GM12878 (cell line): Measurements from ENCODE around the gene CCNA2. TPM values are rescaled to one million over a fixed set of nuclear protein-coding genes. Genes with fewer than 3 reads are reported as not detected.

Experiments
- CBFB ChIP-seq: IDR thresholded peaks from 2 replicates; pipeline ENCODE4 v1.6.1; 2016; ENCODE audit warnings: antibody characterized with exemption, low read depth
- CHD2 ChIP-seq: IDR thresholded peaks from 2 replicates; pipeline ENCODE4 v1.6.1; 2011; ENCODE audit warnings: low read depth, low read length, improper control_type of control experiment, borderline replicate concordance
- FOS ChIP-seq: IDR thresholded peaks from 3 replicates; pipeline ENCODE4 v1.6.1; 2011; ENCODE audit warnings: borderline replicate concordance; ENCODE audit not compliant: insufficient read length; ENCODE audit errors: extremely low read depth
- HCFC1 ChIP-seq: fragments of 150-350 bp; IDR thresholded peaks from 2 replicates; pipeline ENCODE4 v1.6.1; 2014; ENCODE audit warnings: low read length
- IRF4 ChIP-seq: IDR thresholded peaks from 2 replicates; pipeline ENCODE4 v1.6.1; 2011; ENCODE audit warnings: low read depth, low read length
- MXI1 ChIP-seq: fragments of 150-350 bp; IDR thresholded peaks from 2 replicates; pipeline ENCODE4 v1.6.1; 2011; ENCODE audit warnings: low read depth, mild to moderate bottlenecking, inconsistent platforms, low read length, improper control_type of control experiment
- NFIC ChIP-seq: IDR thresholded peaks from 2 replicates; pipeline ENCODE4 v1.6.1; 2012; ENCODE audit warnings: low read depth, mild to moderate bottlenecking, inconsistent platforms, low read length, moderate library complexity
- PML ChIP-seq: IDR thresholded peaks from 2 replicates; pipeline ENCODE4 v1.6.1; 2012; ENCODE audit warnings: low read length, inconsistent platforms
- POLR2AphosphoS5 ChIP-seq: IDR thresholded peaks from 2 replicates; pipeline ENCODE4 v1.6.1; 2011; ENCODE audit warnings: mild to moderate bottlenecking, low read length, inconsistent platforms
- RAD51 ChIP-seq: fragments of 450-650 bp; IDR thresholded peaks from 2 replicates; pipeline ENCODE4 v1.6.1; 2016; ENCODE audit warnings: moderate library complexity, mild to moderate bottlenecking, inconsistent platforms
- SP1 ChIP-seq: IDR thresholded peaks from one replicate; pipeline ENCODE4 v1.6.1; 2011; ENCODE audit warnings: low read depth, low read length
- SREBF1 ChIP-seq: IDR thresholded peaks from 2 replicates; pipeline ENCODE4 v1.6.1; 2012; ENCODE audit warnings: mild to moderate bottlenecking, low read length
- YY1 ChIP-seq: IDR thresholded peaks from 2 replicates; pipeline ENCODE4 v1.6.1; 2011; ENCODE audit warnings: low read depth, mild to moderate bottlenecking, low read length
- ZNF217 ChIP-seq: fragments of 450-650 bp; IDR thresholded peaks from 2 replicates; pipeline ENCODE4 v1.6.1; 2017; ENCODE audit warnings: antibody characterized with exemption, mild to moderate bottlenecking
- ZNF274 ChIP-seq: IDR thresholded peaks from one replicate; pipeline ENCODE4 v1.8.0; 2011; ENCODE audit not compliant: insufficient read length, insufficient read depth
- polyA plus RNA-seq, 11 experiments: library from polyadenylated mRNA; depleted of rRNA in 4 of 11; unstranded in 6 of 11; stranded (reverse) in 5 of 11; fragments of >200 nt; fragmentation: Nextera tagmentation in 4 of 11; fragmentation: Illumina TruSeq in 1 of 11; extraction: Ambion mirVana in 4 of 11; extraction: Trizol in 1 of 11; gene quantifications; 1 replicate in 1 of 11; 2 replicates in 10 of 11; pipeline versions ENCODE4 v1.2.1 to v1.2.3, GENCODE V29; 2011 to 2016; ENCODE audit warnings: inconsistent platforms in 2 of 11, missing spikeins in 2 of 11, low read depth in 1 of 11
- total RNA-seq, 4 experiments: library from RNA; depleted of rRNA in 3 of 4; stranded (reverse); fragments of >200 nt in 3 of 4; fragmentation: Illumina TruSeq in 1 of 4; extraction: Trizol in 1 of 4; gene quantifications; 2 replicates each; pipeline versions ENCODE4 v1.2.1 to v1.2.3, GENCODE V29; 2013 to 2021
- TF ChIP-seq, protein P1 (sequence below): IDR thresholded peaks from 2 replicates; pipeline ENCODE4 v1.6.1; 2012; ENCODE audit warnings: mild to moderate bottlenecking, low read depth, low read length
- TF ChIP-seq, protein P2 (sequence below), 3 experiments: IDR thresholded peaks in 2 of 3; conservative IDR thresholded peaks in 1 of 3; 2 replicates each; pipeline ENCODE4 v1.5.1; 2011; ENCODE audit warnings: low read depth in 3 of 3, low read length in 3 of 3, mild to moderate bottlenecking in 3 of 3, control low read depth in 2 of 3, moderate library complexity in 2 of 3, inconsistent platforms in 1 of 3, mixed read lengths in 1 of 3; ENCODE audit not compliant: control insufficient read depth in 2 of 3, insufficient read depth in 1 of 3; ENCODE audit errors: extremely low read depth in 1 of 3
- TF ChIP-seq, protein P3 (sequence below): fragments of 450-650 bp; IDR thresholded peaks from 2 replicates; pipeline ENCODE4 v1.6.1; 2018; ENCODE audit warnings: borderline replicate concordance, mild to moderate bottlenecking; ENCODE audit not compliant: partially characterized antibody
- TF ChIP-seq, protein P4 (sequence below): IDR thresholded peaks from 2 replicates; pipeline ENCODE4 v1.6.1; 2012; ENCODE audit warnings: low read depth, low read length, improper control_type of control experiment
- TF ChIP-seq, protein P5 (sequence below): fragments of 450-650 bp; IDR thresholded peaks from 2 replicates; pipeline ENCODE4 v1.6.1; 2016; ENCODE audit warnings: mild to moderate bottlenecking

CCNA2 gene
- total and polyA plus RNA-seq, 10 of the 15 experiments (the other 5 are each of a cell fraction or from before 2014, with no cell fraction given): 21.8 to 153 (median 94.5) TPM

DNA sequence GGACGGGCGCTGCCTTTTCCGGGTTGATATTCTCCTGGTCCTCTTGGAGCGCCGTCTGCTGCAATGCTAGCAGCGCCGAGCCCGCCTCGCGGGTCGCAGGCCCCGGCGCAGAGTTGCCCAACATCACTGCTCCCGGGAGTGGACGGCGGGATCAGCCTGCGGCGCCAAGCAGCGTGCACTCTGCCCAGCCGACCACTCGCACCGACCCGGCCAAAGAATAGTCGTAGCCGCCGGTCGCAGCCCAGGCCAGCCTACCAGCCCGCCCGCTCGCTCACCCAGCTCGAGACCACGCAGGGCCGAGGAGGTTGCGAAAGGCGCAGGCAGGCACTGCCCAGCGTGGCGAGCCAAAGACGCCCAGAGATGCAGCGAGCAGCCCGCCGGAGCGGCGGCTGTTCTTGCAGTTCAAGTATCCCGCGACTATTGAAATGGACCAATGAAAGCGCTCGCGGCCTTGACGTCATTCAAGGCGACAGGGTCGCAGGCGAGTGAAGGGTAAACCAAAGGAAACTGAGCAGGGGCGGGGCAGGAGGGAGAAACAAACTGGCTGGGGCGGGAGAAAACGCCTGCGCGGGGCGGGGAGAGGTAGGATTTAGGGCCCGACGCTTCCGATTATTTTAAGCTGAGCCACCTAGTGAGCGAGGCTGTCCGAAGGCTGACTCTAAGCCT lies at the start of gene CCNA2 (continued):
- TF ChIP-seq, protein P1, sequence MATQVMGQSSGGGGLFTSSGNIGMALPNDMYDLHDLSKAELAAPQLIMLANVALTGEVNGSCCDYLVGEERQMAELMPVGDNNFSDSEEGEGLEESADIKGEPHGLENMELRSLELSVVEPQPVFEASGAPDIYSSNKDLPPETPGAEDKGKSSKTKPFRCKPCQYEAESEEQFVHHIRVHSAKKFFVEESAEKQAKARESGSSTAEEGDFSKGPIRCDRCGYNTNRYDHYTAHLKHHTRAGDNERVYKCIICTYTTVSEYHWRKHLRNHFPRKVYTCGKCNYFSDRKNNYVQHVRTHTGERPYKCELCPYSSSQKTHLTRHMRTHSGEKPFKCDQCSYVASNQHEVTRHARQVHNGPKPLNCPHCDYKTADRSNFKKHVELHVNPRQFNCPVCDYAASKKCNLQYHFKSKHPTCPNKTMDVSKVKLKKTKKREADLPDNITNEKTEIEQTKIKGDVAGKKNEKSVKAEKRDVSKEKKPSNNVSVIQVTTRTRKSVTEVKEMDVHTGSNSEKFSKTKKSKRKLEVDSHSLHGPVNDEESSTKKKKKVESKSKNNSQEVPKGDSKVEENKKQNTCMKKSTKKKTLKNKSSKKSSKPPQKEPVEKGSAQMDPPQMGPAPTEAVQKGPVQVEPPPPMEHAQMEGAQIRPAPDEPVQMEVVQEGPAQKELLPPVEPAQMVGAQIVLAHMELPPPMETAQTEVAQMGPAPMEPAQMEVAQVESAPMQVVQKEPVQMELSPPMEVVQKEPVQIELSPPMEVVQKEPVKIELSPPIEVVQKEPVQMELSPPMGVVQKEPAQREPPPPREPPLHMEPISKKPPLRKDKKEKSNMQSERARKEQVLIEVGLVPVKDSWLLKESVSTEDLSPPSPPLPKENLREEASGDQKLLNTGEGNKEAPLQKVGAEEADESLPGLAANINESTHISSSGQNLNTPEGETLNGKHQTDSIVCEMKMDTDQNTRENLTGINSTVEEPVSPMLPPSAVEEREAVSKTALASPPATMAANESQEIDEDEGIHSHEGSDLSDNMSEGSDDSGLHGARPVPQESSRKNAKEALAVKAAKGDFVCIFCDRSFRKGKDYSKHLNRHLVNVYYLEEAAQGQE: 0 out of 2 replicates have a peak, but pooled peaks have one; percentile 8
- TF ChIP-seq NFIC: 0 out of 2 replicates have a peak, but pooled peaks have one; percentile 14
- no peak for TF ChIP-seq SREBF1
- TF ChIP-seq RAD51: no peak
- TF ChIP-seq IRF4: no peak
- TF ChIP-seq, protein P2, sequence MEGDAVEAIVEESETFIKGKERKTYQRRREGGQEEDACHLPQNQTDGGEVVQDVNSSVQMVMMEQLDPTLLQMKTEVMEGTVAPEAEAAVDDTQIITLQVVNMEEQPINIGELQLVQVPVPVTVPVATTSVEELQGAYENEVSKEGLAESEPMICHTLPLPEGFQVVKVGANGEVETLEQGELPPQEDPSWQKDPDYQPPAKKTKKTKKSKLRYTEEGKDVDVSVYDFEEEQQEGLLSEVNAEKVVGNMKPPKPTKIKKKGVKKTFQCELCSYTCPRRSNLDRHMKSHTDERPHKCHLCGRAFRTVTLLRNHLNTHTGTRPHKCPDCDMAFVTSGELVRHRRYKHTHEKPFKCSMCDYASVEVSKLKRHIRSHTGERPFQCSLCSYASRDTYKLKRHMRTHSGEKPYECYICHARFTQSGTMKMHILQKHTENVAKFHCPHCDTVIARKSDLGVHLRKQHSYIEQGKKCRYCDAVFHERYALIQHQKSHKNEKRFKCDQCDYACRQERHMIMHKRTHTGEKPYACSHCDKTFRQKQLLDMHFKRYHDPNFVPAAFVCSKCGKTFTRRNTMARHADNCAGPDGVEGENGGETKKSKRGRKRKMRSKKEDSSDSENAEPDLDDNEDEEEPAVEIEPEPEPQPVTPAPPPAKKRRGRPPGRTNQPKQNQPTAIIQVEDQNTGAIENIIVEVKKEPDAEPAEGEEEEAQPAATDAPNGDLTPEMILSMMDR (IDR thresholded peaks at IDR 0.05 in 2 of 3, conservative IDR thresholded peaks at IDR 0.05 in 1 of 3; ENCODE audit: control insufficient read depth in 2 of 3, extremely low read depth in 1 of 3, insufficient read depth in 1 of 3, low read depth in 3 of 3, low read length in 3 of 3): peak in 1 of 3 experiments; percentile 4; a peak in 1 of 6 replicates
- TF ChIP-seq, protein P3, sequence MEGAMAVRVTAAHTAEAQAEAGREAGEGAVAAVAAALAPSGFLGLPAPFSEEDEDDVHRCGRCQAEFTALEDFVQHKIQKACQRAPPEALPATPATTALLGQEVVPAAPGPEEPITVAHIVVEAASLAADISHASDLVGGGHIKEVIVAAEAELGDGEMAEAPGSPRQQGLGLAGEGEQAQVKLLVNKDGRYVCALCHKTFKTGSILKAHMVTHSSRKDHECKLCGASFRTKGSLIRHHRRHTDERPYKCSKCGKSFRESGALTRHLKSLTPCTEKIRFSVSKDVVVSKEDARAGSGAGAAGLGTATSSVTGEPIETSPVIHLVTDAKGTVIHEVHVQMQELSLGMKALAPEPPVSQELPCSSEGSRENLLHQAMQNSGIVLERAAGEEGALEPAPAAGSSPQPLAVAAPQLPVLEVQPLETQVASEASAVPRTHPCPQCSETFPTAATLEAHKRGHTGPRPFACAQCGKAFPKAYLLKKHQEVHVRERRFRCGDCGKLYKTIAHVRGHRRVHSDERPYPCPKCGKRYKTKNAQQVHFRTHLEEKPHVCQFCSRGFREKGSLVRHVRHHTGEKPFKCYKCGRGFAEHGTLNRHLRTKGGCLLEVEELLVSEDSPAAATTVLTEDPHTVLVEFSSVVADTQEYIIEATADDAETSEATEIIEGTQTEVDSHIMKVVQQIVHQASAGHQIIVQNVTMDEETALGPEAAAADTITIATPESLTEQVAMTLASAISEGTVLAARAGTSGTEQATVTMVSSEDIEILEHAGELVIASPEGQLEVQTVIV: no peak
- TF ChIP-seq FOS: no peak
- peak; percentile 48; the same call in 1 of the 2 replicates for TF ChIP-seq CBFB
- TF ChIP-seq YY1: no peak
- TF ChIP-seq PML: 0 out of 2 replicates have a peak, but pooled peaks have one; percentile 89
- peak; percentile 68 for TF ChIP-seq HCFC1
- TF ChIP-seq ZNF274: no peak
- peak; percentile 98 for TF ChIP-seq MXI1
- TF ChIP-seq SP1: peak; percentile 88
- TF ChIP-seq, protein P4, sequence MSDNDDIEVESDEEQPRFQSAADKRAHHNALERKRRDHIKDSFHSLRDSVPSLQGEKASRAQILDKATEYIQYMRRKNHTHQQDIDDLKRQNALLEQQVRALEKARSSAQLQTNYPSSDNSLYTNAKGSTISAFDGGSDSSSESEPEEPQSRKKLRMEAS: peak; percentile 69
- TF ChIP-seq POLR2AphosphoS5: peak; percentile 85
- no peak for TF ChIP-seq ZNF217
- peak; percentile 89 for TF ChIP-seq CHD2
- TF ChIP-seq, protein P5, sequence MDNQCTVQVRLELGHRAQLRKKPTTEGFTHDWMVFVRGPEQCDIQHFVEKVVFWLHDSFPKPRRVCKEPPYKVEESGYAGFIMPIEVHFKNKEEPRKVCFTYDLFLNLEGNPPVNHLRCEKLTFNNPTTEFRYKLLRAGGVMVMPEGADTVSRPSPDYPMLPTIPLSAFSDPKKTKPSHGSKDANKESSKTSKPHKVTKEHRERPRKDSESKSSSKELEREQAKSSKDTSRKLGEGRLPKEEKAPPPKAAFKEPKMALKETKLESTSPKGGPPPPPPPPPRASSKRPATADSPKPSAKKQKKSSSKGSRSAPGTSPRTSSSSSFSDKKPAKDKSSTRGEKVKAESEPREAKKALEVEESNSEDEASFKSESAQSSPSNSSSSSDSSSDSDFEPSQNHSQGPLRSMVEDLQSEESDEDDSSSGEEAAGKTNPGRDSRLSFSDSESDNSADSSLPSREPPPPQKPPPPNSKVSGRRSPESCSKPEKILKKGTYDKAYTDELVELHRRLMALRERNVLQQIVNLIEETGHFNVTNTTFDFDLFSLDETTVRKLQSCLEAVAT: 0 out of 2 replicates have a peak, but pooled peaks have one; percentile 36
